Neural cell (in vitro differentiated cells): ENCODE results near the gene TSPAN14.

ENCODE experiments used
- EP300 ChIP-seq: fragments of 450-650 bp; conservative IDR thresholded peaks from 2 replicates; pipeline ENCODE4 v1.6.1; 2014; ENCODE audit warnings: antibody characterized with exemption, mild to moderate bottlenecking, moderate library complexity; ENCODE audit not compliant: poor library complexity, severe bottlenecking
- TF ChIP-seq, protein P1 (sequence below): IDR thresholded peaks from 2 replicates; pipeline ENCODE4 v1.6.1; 2012; ENCODE audit warnings: borderline replicate concordance
- TF ChIP-seq, protein P2 (sequence below): fragments of 450-650 bp; IDR thresholded peaks from 2 replicates; pipeline ENCODE4 v1.5.1; 2014; ENCODE audit warnings: antibody characterized with exemption, mild to moderate bottlenecking, moderate library complexity; ENCODE audit not compliant: poor library complexity, severe bottlenecking

DNA sequence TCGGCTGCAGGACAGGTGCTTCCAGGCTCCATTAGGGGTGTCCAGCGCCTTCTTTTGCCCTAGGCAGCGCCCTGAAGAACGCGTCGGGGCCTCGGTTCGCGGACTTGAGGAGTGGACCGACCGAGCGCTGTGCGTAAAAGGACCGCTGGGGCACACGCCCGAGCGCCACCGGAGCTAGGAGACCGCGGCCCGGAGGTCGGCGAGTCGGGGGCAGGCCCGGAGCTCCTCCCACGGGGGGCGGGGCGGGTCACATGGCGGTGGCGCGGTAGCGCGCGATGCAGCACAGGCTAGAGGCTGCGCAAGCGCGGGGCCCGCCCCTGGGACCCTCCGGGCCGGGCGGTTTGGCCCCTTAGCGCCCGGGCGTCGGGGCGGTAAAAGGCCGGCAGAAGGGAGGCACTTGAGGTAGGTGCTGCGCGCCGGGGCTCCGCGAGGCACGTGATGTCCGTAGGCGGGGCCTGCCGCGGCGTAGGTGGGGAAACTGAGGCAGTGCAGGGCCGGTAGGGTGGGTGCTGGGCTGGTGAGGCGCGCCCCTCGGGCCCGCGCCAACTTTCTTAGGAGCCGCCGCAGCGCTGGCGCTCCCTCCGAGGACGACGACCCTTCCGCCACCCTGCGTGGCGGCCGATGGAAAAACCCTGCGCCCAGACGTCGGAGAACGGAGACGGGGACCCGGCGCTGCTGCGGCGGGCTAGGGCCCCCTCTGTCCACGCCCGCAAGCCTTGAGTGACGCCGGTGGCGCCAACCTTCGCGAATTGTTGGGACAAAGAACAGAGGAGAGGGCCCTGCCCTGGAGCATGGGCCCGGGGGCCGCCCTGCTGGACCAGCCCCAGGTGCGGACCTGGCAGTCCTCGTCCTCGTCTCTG, 45.6 kb upstream of the TSPAN14 start, which contains the start of gene PRXL2A:
- TF ChIP-seq, protein P1, sequence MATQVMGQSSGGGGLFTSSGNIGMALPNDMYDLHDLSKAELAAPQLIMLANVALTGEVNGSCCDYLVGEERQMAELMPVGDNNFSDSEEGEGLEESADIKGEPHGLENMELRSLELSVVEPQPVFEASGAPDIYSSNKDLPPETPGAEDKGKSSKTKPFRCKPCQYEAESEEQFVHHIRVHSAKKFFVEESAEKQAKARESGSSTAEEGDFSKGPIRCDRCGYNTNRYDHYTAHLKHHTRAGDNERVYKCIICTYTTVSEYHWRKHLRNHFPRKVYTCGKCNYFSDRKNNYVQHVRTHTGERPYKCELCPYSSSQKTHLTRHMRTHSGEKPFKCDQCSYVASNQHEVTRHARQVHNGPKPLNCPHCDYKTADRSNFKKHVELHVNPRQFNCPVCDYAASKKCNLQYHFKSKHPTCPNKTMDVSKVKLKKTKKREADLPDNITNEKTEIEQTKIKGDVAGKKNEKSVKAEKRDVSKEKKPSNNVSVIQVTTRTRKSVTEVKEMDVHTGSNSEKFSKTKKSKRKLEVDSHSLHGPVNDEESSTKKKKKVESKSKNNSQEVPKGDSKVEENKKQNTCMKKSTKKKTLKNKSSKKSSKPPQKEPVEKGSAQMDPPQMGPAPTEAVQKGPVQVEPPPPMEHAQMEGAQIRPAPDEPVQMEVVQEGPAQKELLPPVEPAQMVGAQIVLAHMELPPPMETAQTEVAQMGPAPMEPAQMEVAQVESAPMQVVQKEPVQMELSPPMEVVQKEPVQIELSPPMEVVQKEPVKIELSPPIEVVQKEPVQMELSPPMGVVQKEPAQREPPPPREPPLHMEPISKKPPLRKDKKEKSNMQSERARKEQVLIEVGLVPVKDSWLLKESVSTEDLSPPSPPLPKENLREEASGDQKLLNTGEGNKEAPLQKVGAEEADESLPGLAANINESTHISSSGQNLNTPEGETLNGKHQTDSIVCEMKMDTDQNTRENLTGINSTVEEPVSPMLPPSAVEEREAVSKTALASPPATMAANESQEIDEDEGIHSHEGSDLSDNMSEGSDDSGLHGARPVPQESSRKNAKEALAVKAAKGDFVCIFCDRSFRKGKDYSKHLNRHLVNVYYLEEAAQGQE = no peak
- no peak for TF ChIP-seq EP300
- TF ChIP-seq, protein P2, sequence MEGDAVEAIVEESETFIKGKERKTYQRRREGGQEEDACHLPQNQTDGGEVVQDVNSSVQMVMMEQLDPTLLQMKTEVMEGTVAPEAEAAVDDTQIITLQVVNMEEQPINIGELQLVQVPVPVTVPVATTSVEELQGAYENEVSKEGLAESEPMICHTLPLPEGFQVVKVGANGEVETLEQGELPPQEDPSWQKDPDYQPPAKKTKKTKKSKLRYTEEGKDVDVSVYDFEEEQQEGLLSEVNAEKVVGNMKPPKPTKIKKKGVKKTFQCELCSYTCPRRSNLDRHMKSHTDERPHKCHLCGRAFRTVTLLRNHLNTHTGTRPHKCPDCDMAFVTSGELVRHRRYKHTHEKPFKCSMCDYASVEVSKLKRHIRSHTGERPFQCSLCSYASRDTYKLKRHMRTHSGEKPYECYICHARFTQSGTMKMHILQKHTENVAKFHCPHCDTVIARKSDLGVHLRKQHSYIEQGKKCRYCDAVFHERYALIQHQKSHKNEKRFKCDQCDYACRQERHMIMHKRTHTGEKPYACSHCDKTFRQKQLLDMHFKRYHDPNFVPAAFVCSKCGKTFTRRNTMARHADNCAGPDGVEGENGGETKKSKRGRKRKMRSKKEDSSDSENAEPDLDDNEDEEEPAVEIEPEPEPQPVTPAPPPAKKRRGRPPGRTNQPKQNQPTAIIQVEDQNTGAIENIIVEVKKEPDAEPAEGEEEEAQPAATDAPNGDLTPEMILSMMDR = no peak
